H9 (cell line): ENCODE measurements around the gene SUMF1. TPM values are rescaled to one million over a fixed set of nuclear protein-coding genes. Genes with fewer than 3 reads are reported as not detected.

Experiments used
- DNase-seq: peaks from one replicate; pipeline ENCODE4 v3.0.0-alpha.2; 2017
- H2AFZ ChIP-seq: one replicate; pipeline ENCODE4 v1.6.1; 2013; ENCODE audit warnings: mild to moderate bottlenecking, low read length, control low read depth, moderate library complexity
- H2AK5ac ChIP-seq: 2 replicates; pipeline ENCODE4 v1.6.1; 2013; ENCODE audit warnings: low read length, control low read depth, mixed read lengths; ENCODE audit not compliant: insufficient read length
- H2BK120ac ChIP-seq: one replicate; pipeline ENCODE4 v1.6.1; 2013; ENCODE audit warnings: low read depth, mild to moderate bottlenecking, low read length, control low read depth, inconsistent platforms; ENCODE audit not compliant: poor library complexity, severe bottlenecking
- H2BK12ac ChIP-seq: 2 replicates; pipeline ENCODE4 v1.6.1; 2013; ENCODE audit warnings: low read length, control low read depth, mixed read lengths, low read depth; ENCODE audit not compliant: insufficient read length
- H2BK15ac ChIP-seq: 2 replicates; pipeline ENCODE4 v1.6.1; 2013; ENCODE audit warnings: low read depth, low read length, control low read depth
- H2BK20ac ChIP-seq: one replicate; pipeline ENCODE4 v1.6.1; 2013; ENCODE audit warnings: low read depth, mild to moderate bottlenecking, low read length, control low read depth, inconsistent platforms; ENCODE audit not compliant: poor library complexity, severe bottlenecking
- H2BK5ac ChIP-seq: 2 replicates; pipeline ENCODE4 v1.6.1; 2013; ENCODE audit warnings: low read length, control low read depth, mixed read lengths; ENCODE audit not compliant: insufficient read length
- H3K14ac ChIP-seq: 2 replicates; pipeline ENCODE4 v1.6.1; 2013; ENCODE audit warnings: low read length, control low read depth; ENCODE audit not compliant: insufficient read depth
- H3K18ac ChIP-seq: 2 replicates; pipeline ENCODE4 v1.6.1; 2013; ENCODE audit warnings: low read depth, mild to moderate bottlenecking, mixed read lengths, low read length, control low read depth; ENCODE audit not compliant: insufficient read length
- H3K23ac ChIP-seq: 2 replicates; pipeline ENCODE4 v1.6.1; 2013; ENCODE audit warnings: low read length, control low read depth, mixed read lengths, low read depth; ENCODE audit not compliant: insufficient read length
- H3K23me2 ChIP-seq: 2 replicates; pipeline ENCODE4 v1.6.1; 2013; ENCODE audit warnings: low read depth, mild to moderate bottlenecking, mixed read lengths, low read length, control low read depth; ENCODE audit not compliant: insufficient read length, poor library complexity, severe bottlenecking
- H3K27ac ChIP-seq: 2 replicates; pipeline ENCODE4 v1.5.1; 2013; ENCODE audit warnings: low read length, control low read depth, mixed read lengths, low read depth; ENCODE audit not compliant: insufficient read length
- H3K27me3 ChIP-seq: 2 replicates; pipeline ENCODE4 v1.6.1; 2013; ENCODE audit warnings: low read length, control low read depth, inconsistent platforms; ENCODE audit not compliant: insufficient read depth
- H3K4ac ChIP-seq: 2 replicates; pipeline ENCODE4 v1.6.1; 2013; ENCODE audit warnings: low read depth, mild to moderate bottlenecking, control low read depth, inconsistent platforms, low read length, moderate library complexity
- H3K4me1 ChIP-seq: 2 replicates; pipeline ENCODE4 v1.6.1; 2013; ENCODE audit warnings: low read length, control low read depth, inconsistent platforms; ENCODE audit not compliant: insufficient read depth
- H3K4me2 ChIP-seq: 2 replicates; pipeline ENCODE4 v1.6.1; 2013; ENCODE audit warnings: low read length, control low read depth, mixed read lengths; ENCODE audit not compliant: insufficient read length, insufficient read depth
- H3K56ac ChIP-seq: 2 replicates; pipeline ENCODE4 v1.6.1; 2013; ENCODE audit warnings: low read depth, mild to moderate bottlenecking, mixed read lengths, low read length, control low read depth; ENCODE audit not compliant: insufficient read length
- H3K79me1 ChIP-seq: 2 replicates; pipeline ENCODE4 v1.6.1; 2013; ENCODE audit warnings: low read depth, mild to moderate bottlenecking, moderate library complexity, low read length, control low read depth, inconsistent platforms; ENCODE audit not compliant: insufficient read depth, poor library complexity, severe bottlenecking
- H3K79me2 ChIP-seq: 2 replicates; pipeline ENCODE4 v1.6.1; 2013; ENCODE audit warnings: low read length, control low read depth, inconsistent platforms; ENCODE audit not compliant: insufficient read depth
- H3K9ac ChIP-seq: 2 replicates; pipeline ENCODE4 v1.6.1; 2013; ENCODE audit warnings: low read length, control low read depth, mixed read lengths; ENCODE audit not compliant: insufficient read length; ENCODE audit errors: extremely low read depth
- H3K9me3 ChIP-seq: one replicate; pipeline ENCODE4 v1.6.1; 2013; ENCODE audit warnings: low read depth, low read length, inconsistent platforms; ENCODE audit not compliant: control insufficient read depth
- H3T11ph ChIP-seq: one replicate; pipeline ENCODE4 v1.6.1; 2013; ENCODE audit warnings: mild to moderate bottlenecking, low read length, control low read depth, inconsistent platforms
- H4K20me1 ChIP-seq: one replicate; pipeline ENCODE4 v1.6.1; 2013; ENCODE audit not compliant: control insufficient read depth, insufficient read length, insufficient read depth
- H4K5ac ChIP-seq: 2 replicates; pipeline ENCODE4 v1.6.1; 2013; ENCODE audit warnings: low read depth, mild to moderate bottlenecking, mixed read lengths, low read length, control low read depth; ENCODE audit not compliant: insufficient read length
- H4K8ac ChIP-seq: replicated peaks from 2 replicates; pipeline ENCODE4 v1.6.1; 2013; ENCODE audit warnings: low read length, control low read depth, mixed read lengths, low read depth; ENCODE audit not compliant: insufficient read length
- H4K91ac ChIP-seq: 2 replicates; pipeline ENCODE4 v1.6.1; 2013; ENCODE audit warnings: low read depth, mild to moderate bottlenecking, moderate library complexity, mixed read lengths, low read length, control low read depth; ENCODE audit not compliant: insufficient read length
- H3K27ac Mint-ChIP-seq, 3 experiments: 2 replicates in 2 of 3; 3 replicates in 1 of 3; pipeline ENCODE4 v1.8.0; 2020 to 2021; ENCODE audit warnings: mixed read lengths in 3 of 3, mild to moderate bottlenecking in 1 of 3, moderate library complexity in 1 of 3
- H3K27me3 Mint-ChIP-seq: 2 replicates; pipeline ENCODE4 v1.8.0; 2021; ENCODE audit warnings: low read depth, mild to moderate bottlenecking, moderate library complexity, mixed read lengths
- H3K36me3 Mint-ChIP-seq, 3 experiments: 2 replicates in 2 of 3; 3 replicates in 1 of 3; pipeline ENCODE4 v1.8.0; 2020 to 2021; ENCODE audit warnings: low read depth in 3 of 3, mixed read lengths in 3 of 3; ENCODE audit not compliant: insufficient read depth in 1 of 3
- H3K4me1 Mint-ChIP-seq, 2 experiments: 2 replicates each; pipeline ENCODE4 v1.8.0; 2020; ENCODE audit warnings: mixed read lengths in 2 of 2
- H3K4me3 Mint-ChIP-seq, 2 experiments: 2 replicates in 1 of 2; 3 replicates in 1 of 2; pipeline ENCODE4 v1.8.0; 2020 to 2021; ENCODE audit warnings: mild to moderate bottlenecking in 2 of 2, mixed read lengths in 2 of 2, moderate library complexity in 1 of 2
- H3K9me3 Mint-ChIP-seq, 2 experiments: 2 replicates in 1 of 2; 3 replicates in 1 of 2; pipeline ENCODE4 v1.8.0; 2020; ENCODE audit warnings: mild to moderate bottlenecking in 2 of 2, mixed read lengths in 2 of 2, moderate library complexity in 1 of 2
- WGBS: extraction: QIAGEN DNeasy Blood & Tissue Kit; methylation state at CpG from one replicate; pipeline ENCODE4 v1.1.7; 2013; ENCODE audit warnings: missing lambda C conversion rate, low lambda C conversion rate, mixed read lengths; ENCODE audit not compliant: insufficient read length; ENCODE audit errors: extremely low coverage; 5-methylcytosine and 5-hydroxymethylcytosine counted together
- total RNA-seq: library from RNA; stranded (reverse); gene quantifications from 2 replicates; pipeline ENCODE4 v1.2.1, GENCODE V29; 2021
- TF ChIP-seq, protein P1 (sequence below): fragments of 200-600 bp; sonication (generic); conservative IDR thresholded peaks from 3 replicates; pipeline ENCODE4 v1.8.0; 2021; ENCODE audit warnings: antibody characterized with exemption, mild to moderate bottlenecking

SUMF1 gene
- total RNA-seq, 1 experiment from 2014 or later = 9.5 TPM

DNA sequence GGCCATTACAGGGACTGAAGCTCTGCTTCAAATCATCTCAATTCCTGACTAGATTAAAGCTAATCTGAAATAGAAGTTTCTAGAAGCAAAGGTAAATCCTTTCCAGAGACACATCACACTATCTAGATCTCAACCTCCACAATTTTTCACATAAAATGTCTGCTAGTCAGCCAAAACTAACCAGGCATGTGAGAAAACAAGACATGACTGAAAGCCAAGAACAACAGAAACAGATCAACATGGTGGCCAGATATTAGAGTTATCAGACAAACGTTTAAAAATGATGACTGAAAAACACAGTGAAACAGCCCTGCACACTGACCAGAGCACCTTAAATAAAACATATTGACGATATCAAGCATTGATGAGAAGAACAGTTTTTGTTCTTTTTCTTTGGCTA is 59.1 kb downstream of the SUMF1 start:
- Histone ChIP-seq H2BK20ac (no peak overlapping the region), H4K8ac (no peak overlapping the region), H2BK15ac (no peak overlapping the region), H2AK5ac (no peak overlapping the region), H3K9ac (no peak overlapping the region), H4K20me1 (no peaks in the 10 kb centered on the region), H4K5ac (no peak overlapping the region), H2AFZ (no peak overlapping the region), H3K27me3 (no peaks in the 10 kb centered on the region), H3K14ac (no peak overlapping the region), H2BK120ac (no peak overlapping the region), H3K79me2 (no peaks in the 10 kb centered on the region), H3K79me1 (no peaks in the 10 kb centered on the region), H2BK5ac (no peak overlapping the region), H3K4me1 (no peaks in the 10 kb centered on the region), H3K56ac (no peak overlapping the region), H3K23ac (no peak overlapping the region), H4K91ac (no peak overlapping the region), H3K4me2 (no peak overlapping the region), H3K27ac (no peak overlapping the region), H3T11ph (no peak overlapping the region), H2BK12ac (no peak overlapping the region), H3K9me3 (no peaks in the 10 kb centered on the region), H3K4ac (no peak overlapping the region), H3K18ac (no peak overlapping the region), H3K23me2 (no peaks in the 10 kb centered on the region)
- no peak overlapping the region for H3K4me3 Mint-ChIP-seq
- DNase-seq = no peak
- no peaks in the 10 kb centered on the region for H3K27me3 Mint-ChIP-seq
- H3K36me3 Mint-ChIP-seq = peaks cover 0 to 1% (median 0%) of the 10 kb centered on the region in 3 experiments; a peak in 1 of 7 replicates
- H3K9me3 Mint-ChIP-seq = no peaks in the 10 kb centered on the region
- TF ChIP-seq, protein P1, sequence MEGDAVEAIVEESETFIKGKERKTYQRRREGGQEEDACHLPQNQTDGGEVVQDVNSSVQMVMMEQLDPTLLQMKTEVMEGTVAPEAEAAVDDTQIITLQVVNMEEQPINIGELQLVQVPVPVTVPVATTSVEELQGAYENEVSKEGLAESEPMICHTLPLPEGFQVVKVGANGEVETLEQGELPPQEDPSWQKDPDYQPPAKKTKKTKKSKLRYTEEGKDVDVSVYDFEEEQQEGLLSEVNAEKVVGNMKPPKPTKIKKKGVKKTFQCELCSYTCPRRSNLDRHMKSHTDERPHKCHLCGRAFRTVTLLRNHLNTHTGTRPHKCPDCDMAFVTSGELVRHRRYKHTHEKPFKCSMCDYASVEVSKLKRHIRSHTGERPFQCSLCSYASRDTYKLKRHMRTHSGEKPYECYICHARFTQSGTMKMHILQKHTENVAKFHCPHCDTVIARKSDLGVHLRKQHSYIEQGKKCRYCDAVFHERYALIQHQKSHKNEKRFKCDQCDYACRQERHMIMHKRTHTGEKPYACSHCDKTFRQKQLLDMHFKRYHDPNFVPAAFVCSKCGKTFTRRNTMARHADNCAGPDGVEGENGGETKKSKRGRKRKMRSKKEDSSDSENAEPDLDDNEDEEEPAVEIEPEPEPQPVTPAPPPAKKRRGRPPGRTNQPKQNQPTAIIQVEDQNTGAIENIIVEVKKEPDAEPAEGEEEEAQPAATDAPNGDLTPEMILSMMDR = no peak
- H3K4me1 Mint-ChIP-seq = no peaks in the 10 kb centered on the region
- WGBS = no CpG with 5 or more reads among the region's 2 CpGs
- H3K27ac Mint-ChIP-seq = no peak overlapping the region
